OCI-LY1 (cell line): ENCODE measurements around the gene SHISA5.

ENCODE experiments used
- H2AFZ ChIP-seq: fragments of 200-600 bp; sonication (generic), shearing (Covaris generic); 2 replicates; pipeline ENCODE4 v1.6.0; 2014; ENCODE audit warnings: antibody characterized with exemption, mild to moderate bottlenecking, low read length
- H3F3A ChIP-seq: fragments of 200-600 bp; sonication (generic), shearing (Covaris generic); 2 replicates; pipeline ENCODE4 v1.6.0; 2014; ENCODE audit warnings: mild to moderate bottlenecking, antibody characterized with exemption, low read length, moderate library complexity; ENCODE audit not compliant: insufficient read depth
- H3K27ac ChIP-seq: fragments of 200-600 bp; sonication (generic); 2 replicates; pipeline ENCODE4 v1.5.1; 2014; ENCODE audit warnings: low read length, mixed run types, mild to moderate bottlenecking, low read depth; ENCODE audit not compliant: poor library complexity, severe bottlenecking
- H3K27me3 ChIP-seq: fragments of 200-600 bp; sonication (generic); 2 replicates; pipeline ENCODE4 v1.6.0; 2014; ENCODE audit warnings: antibody characterized with exemption, mild to moderate bottlenecking, low read length, moderate library complexity; ENCODE audit not compliant: insufficient read depth
- H3K36me3 ChIP-seq: fragments of 200-600 bp; sonication (generic); 2 replicates; pipeline ENCODE4 v1.6.1; 2014; ENCODE audit warnings: mild to moderate bottlenecking, antibody characterized with exemption, low read length, moderate library complexity, mixed read lengths; ENCODE audit not compliant: insufficient read depth
- H3K4me1 ChIP-seq: fragments of 200-600 bp; sonication (generic); 2 replicates; pipeline ENCODE4 v1.5.1; 2014; ENCODE audit warnings: mild to moderate bottlenecking, low read length, moderate library complexity; ENCODE audit not compliant: insufficient read depth, severe bottlenecking
- H3K4me2 ChIP-seq: fragments of 200-600 bp; sonication (generic), shearing (Covaris generic); 2 replicates; pipeline ENCODE4 v1.6.1; 2014; ENCODE audit warnings: low read length
- H3K4me3 ChIP-seq: fragments of 200-600 bp; sonication (generic); 2 replicates; pipeline ENCODE4 v1.5.1; 2014; ENCODE audit warnings: low read length, low read depth, mild to moderate bottlenecking, mixed read lengths; ENCODE audit not compliant: poor library complexity, severe bottlenecking
- H3K79me2 ChIP-seq: fragments of 200-600 bp; shearing (Covaris generic); 2 replicates; pipeline ENCODE4 v1.6.1; 2016; ENCODE audit warnings: mixed run types, low read length, mixed read lengths; ENCODE audit not compliant: insufficient read depth
- H3K9ac ChIP-seq: fragments of 200-600 bp; sonication (generic), shearing (Covaris generic); 2 replicates; pipeline ENCODE4 v1.6.1; 2014; ENCODE audit warnings: mild to moderate bottlenecking, low read length, mixed read lengths
- H3K9me2 ChIP-seq: fragments of 200-600 bp; sonication (generic), shearing (Covaris generic); 2 replicates; pipeline ENCODE4 v1.6.1; 2014; ENCODE audit warnings: low read depth, mild to moderate bottlenecking, low read length, mixed read lengths
- H3K9me3 ChIP-seq: fragments of 200-600 bp; shearing (Covaris generic); 2 replicates; pipeline ENCODE4 v1.6.1; 2014; ENCODE audit warnings: low read length, mixed read lengths
- H4K20me1 ChIP-seq: fragments of 200-600 bp; sonication (generic), shearing (Covaris generic); 2 replicates; pipeline ENCODE4 v1.6.0; 2016; ENCODE audit warnings: mild to moderate bottlenecking, low read length; ENCODE audit not compliant: insufficient read depth
- EZH2 ChIP-seq: fragments of 200-600 bp; sonication (generic), shearing (Covaris generic); IDR thresholded peaks from 2 replicates; pipeline ENCODE4 v1.8.0; 2017; ENCODE audit warnings: borderline replicate concordance, mixed run types, mild to moderate bottlenecking, antibody characterized with exemption, low read length, moderate library complexity, mixed read lengths
- TF ChIP-seq, protein P1 (sequence below): fragments of 200-600 bp; sonication (generic), shearing (Covaris generic); IDR thresholded peaks from 2 replicates; pipeline ENCODE4 v1.5.1; 2017; ENCODE audit warnings: mild to moderate bottlenecking, antibody characterized with exemption, low read length, moderate library complexity, mixed read lengths

SHISA5 gene

DNA sequence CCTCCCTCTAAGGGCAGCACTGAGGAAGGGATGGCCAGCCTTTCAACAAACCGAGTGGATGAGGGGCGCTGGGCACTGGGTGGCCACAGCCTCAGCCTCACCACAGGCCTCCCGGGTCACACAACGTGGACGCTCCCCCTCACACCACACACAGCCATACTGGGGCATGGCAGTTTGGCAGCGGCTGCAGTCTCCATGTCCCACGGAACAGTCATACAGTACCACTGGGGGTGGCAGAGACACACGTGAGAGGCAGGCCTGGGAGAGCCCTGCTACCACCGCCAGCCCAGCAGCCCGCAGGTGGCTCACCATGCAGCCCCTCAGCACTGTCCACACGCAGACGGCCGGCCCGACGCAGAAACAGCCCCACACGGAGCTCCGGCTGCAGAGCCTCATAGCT lies 85.8 kb downstream of the SHISA5 start:
- H2AFZ ChIP-seq, result no peak overlapping the region
- no peak overlapping the region for H3K4me3 ChIP-seq
- H3K9me3 ChIP-seq, result no peaks in the 10 kb centered on the region
- H3K9ac ChIP-seq, result no peak overlapping the region
- no peak for TF ChIP-seq EZH2
- TF ChIP-seq, protein P1, sequence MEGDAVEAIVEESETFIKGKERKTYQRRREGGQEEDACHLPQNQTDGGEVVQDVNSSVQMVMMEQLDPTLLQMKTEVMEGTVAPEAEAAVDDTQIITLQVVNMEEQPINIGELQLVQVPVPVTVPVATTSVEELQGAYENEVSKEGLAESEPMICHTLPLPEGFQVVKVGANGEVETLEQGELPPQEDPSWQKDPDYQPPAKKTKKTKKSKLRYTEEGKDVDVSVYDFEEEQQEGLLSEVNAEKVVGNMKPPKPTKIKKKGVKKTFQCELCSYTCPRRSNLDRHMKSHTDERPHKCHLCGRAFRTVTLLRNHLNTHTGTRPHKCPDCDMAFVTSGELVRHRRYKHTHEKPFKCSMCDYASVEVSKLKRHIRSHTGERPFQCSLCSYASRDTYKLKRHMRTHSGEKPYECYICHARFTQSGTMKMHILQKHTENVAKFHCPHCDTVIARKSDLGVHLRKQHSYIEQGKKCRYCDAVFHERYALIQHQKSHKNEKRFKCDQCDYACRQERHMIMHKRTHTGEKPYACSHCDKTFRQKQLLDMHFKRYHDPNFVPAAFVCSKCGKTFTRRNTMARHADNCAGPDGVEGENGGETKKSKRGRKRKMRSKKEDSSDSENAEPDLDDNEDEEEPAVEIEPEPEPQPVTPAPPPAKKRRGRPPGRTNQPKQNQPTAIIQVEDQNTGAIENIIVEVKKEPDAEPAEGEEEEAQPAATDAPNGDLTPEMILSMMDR, result no peak
- no peak overlapping the region for H3K4me2 ChIP-seq
- no peaks in the 10 kb centered on the region for H3F3A ChIP-seq
- H3K4me1 ChIP-seq, result no peaks in the 10 kb centered on the region
- H3K36me3 ChIP-seq, result no peaks in the 10 kb centered on the region
- no peak overlapping the region for H3K27ac ChIP-seq
- no peaks in the 10 kb centered on the region for H3K9me2 ChIP-seq
- H3K27me3 ChIP-seq, result peaks cover 6% of the 10 kb centered on the region
- H4K20me1 ChIP-seq, result no peaks in the 10 kb centered on the region
- H3K79me2 ChIP-seq, result no peaks in the 10 kb centered on the region
